WI38 (cell line): ENCODE measurements around the gene GNAZ.
"Not testable (repeated sequence)": the region's sequence is repeated elsewhere in the genome, so short reads cannot be mapped to it uniquely, and the experiment has no call there.

ENCODE experiments used
- H3K4me3 ChIP-seq: 2 replicates; pipeline ENCODE4 v1.5.1; 2011; ENCODE audit warnings: low read depth, mild to moderate bottlenecking, control low read depth, low read length
- CTCF ChIP-seq: IDR thresholded peaks from 2 replicates; pipeline ENCODE4 v1.5.1; 2012; ENCODE audit warnings: low read depth, mild to moderate bottlenecking, control low read depth, low read length

GNAZ gene

GRCh38 chr22:23130697-23131096, 60.4 kb downstream of the GNAZ start:
- no peak overlapping the region for H3K4me3 ChIP-seq

GRCh38 chr22:23131931-23132330, 61.6 kb downstream of the GNAZ start:
- no peak for TF ChIP-seq CTCF

More at GRCh38 chr22:23130697-23131096, 60.4 kb downstream of the GNAZ start:
- no peak for TF ChIP-seq CTCF

GRCh38 chr22:23132376-23133091, 62.2 kb downstream of the GNAZ start:
- H3K4me3 ChIP-seq: no peak overlapping the region
- TF ChIP-seq CTCF: no peak

More at GRCh38 chr22:23131931-23132330, 61.6 kb downstream of the GNAZ start:
- H3K4me3 ChIP-seq: no peak overlapping the region

GRCh38 chr22:23133922-23134321, 63.6 kb downstream of the GNAZ start:
- no peak for TF ChIP-seq CTCF
- no peak overlapping the region for H3K4me3 ChIP-seq

GRCh38 chr22:23136991-23137390, 66.7 kb downstream of the GNAZ start:
- H3K4me3 ChIP-seq: not testable (repeated sequence)

GRCh38 chr22:23137468-23137867, 67.1 kb downstream of the GNAZ start:
- H3K4me3 ChIP-seq: no peak overlapping the region
- TF ChIP-seq CTCF: no peak

- no peak for TF ChIP-seq CTCF
- H3K4me3 ChIP-seq: no peak overlapping the region
Measured at GRCh38 chr22:23137905-23138561, 67.7 kb downstream of the GNAZ start.
